Measurements from ENCODE around the gene PRPF6. TPM values are rescaled to one million over a fixed set of nuclear protein-coding genes. Genes with fewer than 3 reads are reported as not detected.

The PRPF6 gene
- total RNA-seq, 4 donors from 2014 or later, result 34.1 to 57.4 (median 45.8) TPM

DNA sequence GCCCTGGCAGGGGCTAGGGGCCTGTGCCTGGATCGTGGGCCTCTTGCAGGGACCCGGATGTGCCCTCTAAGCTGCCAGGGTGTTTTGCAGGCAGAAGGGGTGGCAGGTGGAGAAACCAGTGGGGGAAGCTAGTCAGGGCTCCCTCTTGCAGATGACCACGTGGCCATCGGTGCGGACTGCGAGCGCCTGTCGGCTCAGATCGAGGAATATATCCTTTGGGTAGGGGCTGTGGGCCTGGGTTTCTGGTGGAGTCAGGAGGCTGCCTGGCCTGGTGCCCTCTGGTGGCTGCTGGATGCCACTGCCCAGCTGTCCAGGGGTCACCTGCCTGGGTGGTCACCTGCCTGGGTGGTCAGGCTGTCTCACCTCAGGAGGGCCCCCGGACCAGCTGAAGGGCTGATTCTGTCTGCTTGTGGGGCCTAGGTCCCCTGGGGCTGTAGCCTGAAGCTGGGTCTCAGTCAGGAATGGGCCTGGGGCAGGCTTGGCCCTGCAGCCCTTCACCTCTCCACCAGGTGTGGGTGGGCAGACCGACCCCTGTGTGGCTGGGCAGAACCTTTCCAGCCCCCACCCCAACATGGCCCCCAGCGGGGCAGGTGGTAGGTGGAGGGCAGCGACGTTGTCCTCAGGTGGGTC lies 88.8 kb downstream of the PRPF6 start:
- DNase-seq, result no peak
- intact Hi-C loops (cut with DNase I), result no loop called here
- no peak for TF ChIP-seq POLR2A (IDR thresholded peaks at IDR 0.05)
- peak; percentile 29 to 68 (median 47) for TF ChIP-seq CTCF (IDR thresholded peaks at IDR 0.05)
- Histone ChIP-seq H3K27me3 (no peaks in the 10 kb centered on the region), H3K4me1 (peaks cover 7 to 33% (median 12%) of the 10 kb centered on the region in 3 donors), H3K4me3 (no peak overlapping the region), H3K9me3 (no peaks in the 10 kb centered on the region), H3K36me3 (peaks cover 4 to 40% (median 6%) of the 10 kb centered on the region in 3 donors), H3K27ac (no peak overlapping the region)
- 73% methylated on average over 7 of the region's 14 CpGs; no CpG with 5 or more reads in 1 of the 2 donors for WGBS, 2 donors

- Histone ChIP-seq H3K9me3 (no peaks in the 10 kb centered on the region), H3K36me3 (peaks cover 4 to 47% (median 10%) of the 10 kb centered on the region in 3 donors), H3K4me3 (no peak overlapping the region), H3K27ac (no peak overlapping the region), H3K27me3 (no peaks in the 10 kb centered on the region), H3K4me1 (peaks cover 3 to 26% (median 7%) of the 10 kb centered on the region in 3 donors)
- no peak for TF ChIP-seq CTCF (IDR thresholded peaks at IDR 0.05)
- peak in 1 of 4 donors; percentile 14 for TF ChIP-seq POLR2A (IDR thresholded peaks at IDR 0.05)
- intact Hi-C loops (cut with DNase I), result no loop called here
- 93 to 96% methylated on average over 10 to 11 of the region's 31 CpGs for WGBS, 2 donors
- no peak for DNase-seq
These were observed 89.5 kb downstream of the PRPF6 start for GRCh38 chr20:64070244-64070993.

- no peak for DNase-seq
- intact Hi-C loops (cut with DNase I), result no loop called here
- Histone ChIP-seq H3K36me3 (peaks cover 4 to 49% (median 10%) of the 10 kb centered on the region in 3 donors), H3K27me3 (no peaks in the 10 kb centered on the region), H3K4me3 (no peak overlapping the region), H3K9me3 (no peaks in the 10 kb centered on the region), H3K4me1 (peaks cover 3 to 27% (median 7%) of the 10 kb centered on the region in 3 donors), H3K27ac (no peak overlapping the region)
- 65 to 91% methylated on average over 13 to 14 of the region's 30 CpGs for WGBS, 2 donors
- TF ChIP-seq POLR2A (IDR thresholded peaks at IDR 0.05), result no peak
- TF ChIP-seq CTCF (IDR thresholded peaks at IDR 0.05), result no peak
These were observed 90.7 kb downstream of the PRPF6 start for GRCh38 chr20:64071341-64072332.

DNA sequence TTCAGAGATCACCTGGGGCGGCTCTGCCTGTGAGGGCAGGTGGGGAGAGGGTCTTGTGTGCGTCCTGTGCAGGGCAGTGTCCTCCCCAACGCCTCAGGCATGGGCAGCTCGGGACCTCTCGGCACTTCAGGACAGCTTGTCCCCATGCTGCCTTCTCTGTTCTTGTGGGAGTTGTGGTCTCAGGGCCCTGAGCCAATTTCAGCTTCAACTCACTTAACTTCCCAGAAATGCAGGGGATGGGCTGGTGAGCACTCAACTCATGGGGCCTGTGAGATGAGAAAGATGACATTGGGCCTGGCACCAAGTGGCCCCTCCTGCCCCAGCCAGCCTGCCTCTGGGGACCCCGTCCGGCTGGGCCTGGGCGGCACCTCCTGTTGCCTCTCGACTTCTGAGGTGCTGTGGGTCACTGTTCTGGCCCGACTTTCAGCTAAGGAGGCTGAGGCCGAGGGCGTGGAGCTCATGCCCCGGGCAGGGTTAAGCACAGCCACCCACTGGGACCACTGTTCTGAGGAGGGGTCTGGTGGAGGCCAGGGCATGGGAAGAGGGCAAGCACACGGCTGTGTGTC lies 91.6 kb downstream of the PRPF6 start:
- H3K4me1 ChIP-seq, result peaks cover 0 to 30% (median 14%) of the 10 kb centered on the region in 3 donors
- no peak overlapping the region for H3K4me3 ChIP-seq
- no peak for TF ChIP-seq POLR2A (IDR thresholded peaks at IDR 0.05)
- TF ChIP-seq CTCF (IDR thresholded peaks at IDR 0.05), result no peak
- intact Hi-C loops (cut with DNase I), result no loop called here
- no peak overlapping the region for H3K27ac ChIP-seq
- 84% methylated on average over 6 of the region's 14 CpGs; no CpG with 5 or more reads in 1 of the 2 donors for WGBS, 2 donors
- no peak for DNase-seq
- peaks cover 4 to 49% (median 10%) of the 10 kb centered on the region in 3 donors for H3K36me3 ChIP-seq
- no peaks in the 10 kb centered on the region for H3K27me3 ChIP-seq
- no peaks in the 10 kb centered on the region for H3K9me3 ChIP-seq

All from esophagus squamous epithelium (tissue), 5 donors.